Loucy (cell line): ENCODE results near the gene UNC13B.

Experiments
- H2AFZ ChIP-seq: fragments of 200-600 bp; sonication (generic); 2 replicates; pipeline ENCODE4 v1.6.0; 2016; ENCODE audit warnings: antibody characterized with exemption, mild to moderate bottlenecking, low read length, moderate library complexity
- H3F3A ChIP-seq: fragments of 200-600 bp; 2 replicates; pipeline ENCODE4 v1.6.0; 2016; ENCODE audit warnings: antibody characterized with exemption, low read depth, mild to moderate bottlenecking
- H3K27me3 ChIP-seq: fragments of 200-600 bp; sonication (generic); 2 replicates; pipeline ENCODE4 v1.6.1; 2014; ENCODE audit warnings: low read length, mild to moderate bottlenecking; ENCODE audit not compliant: insufficient read depth, poor library complexity, severe bottlenecking
- H3K36me3 ChIP-seq: fragments of 200-600 bp; sonication (generic); 2 replicates; pipeline ENCODE4 v1.6.1; 2016; ENCODE audit warnings: low read length; ENCODE audit not compliant: insufficient read depth
- H3K4me1 ChIP-seq: fragments of 200-600 bp; sonication (generic); 2 replicates; pipeline ENCODE4 v1.5.1; 2014; ENCODE audit warnings: low read length, mild to moderate bottlenecking; ENCODE audit not compliant: insufficient read depth, poor library complexity, severe bottlenecking
- H3K4me2 ChIP-seq: fragments of 200-600 bp; sonication (generic); 2 replicates; pipeline ENCODE4 v1.6.0; 2014; ENCODE audit warnings: antibody characterized with exemption, low read length, low read depth, mild to moderate bottlenecking; ENCODE audit not compliant: poor library complexity, severe bottlenecking
- H3K4me3 ChIP-seq: fragments of 200-600 bp; sonication (generic); 2 replicates; pipeline ENCODE4 v1.5.1; 2014; ENCODE audit warnings: low read length, mild to moderate bottlenecking, mixed read lengths; ENCODE audit not compliant: poor library complexity, severe bottlenecking
- H3K79me2 ChIP-seq: fragments of 200-600 bp; sonication (generic); 2 replicates; pipeline ENCODE4 v1.6.1; 2014; ENCODE audit warnings: low read length; ENCODE audit not compliant: insufficient read depth
- H3K9ac ChIP-seq: fragments of 200-600 bp; sonication (generic); 2 replicates; pipeline ENCODE4 v1.6.0; 2014; ENCODE audit warnings: mild to moderate bottlenecking, low read depth, low read length, moderate library complexity; ENCODE audit not compliant: poor library complexity, severe bottlenecking
- H3K9me2 ChIP-seq: fragments of 200-600 bp; sonication (generic); replicated peaks from 2 replicates; pipeline ENCODE4 v1.6.1; 2016; ENCODE audit warnings: low read depth, low read length, mixed read lengths
- H3K9me3 ChIP-seq: fragments of 200-600 bp; sonication (generic); 2 replicates; pipeline ENCODE4 v1.6.1; 2014; ENCODE audit warnings: mild to moderate bottlenecking, antibody characterized with exemption, low read length, low read depth; ENCODE audit not compliant: insufficient read depth
- H4K20me1 ChIP-seq: fragments of 200-600 bp; sonication (generic); 2 replicates; pipeline ENCODE4 v1.6.0; 2014; ENCODE audit warnings: antibody characterized with exemption, low read length, mild to moderate bottlenecking; ENCODE audit not compliant: insufficient read depth, poor library complexity, severe bottlenecking
- EZH2phosphoT487 ChIP-seq: fragments of 200-600 bp; IDR thresholded peaks from 2 replicates; pipeline ENCODE4 v1.6.1; 2018; ENCODE audit warnings: antibody characterized with exemption, mild to moderate bottlenecking, moderate library complexity, borderline replicate concordance
- TF ChIP-seq, protein P1 (sequence below): fragments of 200-600 bp; sonication (generic); conservative IDR thresholded peaks from 2 replicates; pipeline ENCODE4 v1.5.1; 2014; ENCODE audit warnings: mild to moderate bottlenecking, antibody characterized with exemption, low read length

UNC13B gene

GRCh38 chr9:35350212-35350611 lies 188.4 kb downstream of the UNC13B start:
- Histone ChIP-seq H3K79me2 (no peaks in the 10 kb centered on the region), H3K36me3 (no peaks in the 10 kb centered on the region), H3K9me3 (no peaks in the 10 kb centered on the region), H3F3A (no peaks in the 10 kb centered on the region), H3K27me3 (no peaks in the 10 kb centered on the region), H3K4me3 (no peak overlapping the region), H2AFZ (no peak overlapping the region), H3K9me2 (no peaks in the 10 kb centered on the region), H4K20me1 (no peaks in the 10 kb centered on the region), H3K4me1 (no peaks in the 10 kb centered on the region), H3K4me2 (no peak overlapping the region), H3K9ac (no peak overlapping the region)
- TF ChIP-seq, protein P1, sequence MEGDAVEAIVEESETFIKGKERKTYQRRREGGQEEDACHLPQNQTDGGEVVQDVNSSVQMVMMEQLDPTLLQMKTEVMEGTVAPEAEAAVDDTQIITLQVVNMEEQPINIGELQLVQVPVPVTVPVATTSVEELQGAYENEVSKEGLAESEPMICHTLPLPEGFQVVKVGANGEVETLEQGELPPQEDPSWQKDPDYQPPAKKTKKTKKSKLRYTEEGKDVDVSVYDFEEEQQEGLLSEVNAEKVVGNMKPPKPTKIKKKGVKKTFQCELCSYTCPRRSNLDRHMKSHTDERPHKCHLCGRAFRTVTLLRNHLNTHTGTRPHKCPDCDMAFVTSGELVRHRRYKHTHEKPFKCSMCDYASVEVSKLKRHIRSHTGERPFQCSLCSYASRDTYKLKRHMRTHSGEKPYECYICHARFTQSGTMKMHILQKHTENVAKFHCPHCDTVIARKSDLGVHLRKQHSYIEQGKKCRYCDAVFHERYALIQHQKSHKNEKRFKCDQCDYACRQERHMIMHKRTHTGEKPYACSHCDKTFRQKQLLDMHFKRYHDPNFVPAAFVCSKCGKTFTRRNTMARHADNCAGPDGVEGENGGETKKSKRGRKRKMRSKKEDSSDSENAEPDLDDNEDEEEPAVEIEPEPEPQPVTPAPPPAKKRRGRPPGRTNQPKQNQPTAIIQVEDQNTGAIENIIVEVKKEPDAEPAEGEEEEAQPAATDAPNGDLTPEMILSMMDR: no peak
- TF ChIP-seq EZH2phosphoT487: no peak

GRCh38 chr9:35350827-35351549 lies 189.2 kb downstream of the UNC13B start:
- no peak overlapping the region for H3K4me3 ChIP-seq
- no peaks in the 10 kb centered on the region for H4K20me1 ChIP-seq
- H3K27me3 ChIP-seq: no peaks in the 10 kb centered on the region
- TF ChIP-seq, protein P1: no peak
- TF ChIP-seq EZH2phosphoT487: no peak
- H3K36me3 ChIP-seq: no peaks in the 10 kb centered on the region
- no peak overlapping the region for H3K4me2 ChIP-seq
- no peak overlapping the region for H2AFZ ChIP-seq
- no peaks in the 10 kb centered on the region for H3F3A ChIP-seq
- no peaks in the 10 kb centered on the region for H3K4me1 ChIP-seq
- H3K9me3 ChIP-seq: no peaks in the 10 kb centered on the region
- H3K9ac ChIP-seq: no peak overlapping the region
- H3K9me2 ChIP-seq: no peaks in the 10 kb centered on the region
- no peaks in the 10 kb centered on the region for H3K79me2 ChIP-seq

DNA sequence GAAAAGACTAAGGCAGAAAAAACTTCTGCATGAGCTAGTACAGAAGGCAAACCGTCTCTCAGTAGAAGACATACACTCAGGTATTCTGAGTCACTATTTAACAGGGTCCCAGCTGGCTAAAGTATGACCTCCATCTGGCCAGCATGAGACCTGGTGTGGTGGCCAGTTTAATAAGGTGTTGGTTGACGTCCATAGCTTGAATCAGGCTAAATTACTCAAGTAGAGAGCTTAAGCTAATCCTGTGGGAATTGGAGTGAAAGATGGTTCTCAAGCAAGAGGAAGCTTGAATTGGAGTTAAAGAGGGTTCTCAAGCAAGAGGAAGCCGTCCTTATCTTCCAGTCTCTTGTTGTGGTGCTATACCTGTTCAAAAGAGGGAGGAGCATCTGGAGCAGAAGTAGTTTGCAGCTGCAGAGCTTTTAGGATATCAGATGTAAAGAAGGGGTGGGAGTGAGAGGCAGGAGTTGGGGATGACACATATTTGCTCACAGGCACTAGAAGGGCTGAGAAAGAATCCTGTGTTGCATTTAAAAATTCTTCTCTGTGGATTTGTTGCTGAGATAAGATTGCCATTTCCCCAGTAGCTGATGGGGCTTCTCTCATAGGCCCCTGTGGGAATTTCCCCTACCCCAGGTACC lies 192.0 kb downstream of the UNC13B start:
- Histone ChIP-seq H3K9me2 (no peaks in the 10 kb centered on the region), H3K9me3 (no peaks in the 10 kb centered on the region), H3K36me3 (no peaks in the 10 kb centered on the region), H3K4me2 (no peak overlapping the region), H3F3A (no peaks in the 10 kb centered on the region), H3K79me2 (no peaks in the 10 kb centered on the region), H2AFZ (no peak overlapping the region), H3K9ac (no peak overlapping the region), H3K27me3 (no peaks in the 10 kb centered on the region), H3K4me1 (no peaks in the 10 kb centered on the region), H3K4me3 (no peak overlapping the region), H4K20me1 (no peaks in the 10 kb centered on the region)
- TF ChIP-seq, protein P1: no peak
- no peak for TF ChIP-seq EZH2phosphoT487
